GM23338 (cell line): ENCODE measurements around the gene CTAGE9. TPM values are rescaled to one million over a fixed set of nuclear protein-coding genes. Genes with fewer than 3 reads are reported as not detected.

ENCODE experiments used
- ATAC-seq: fragments of 200-7000 bp; cut with Tn5 transposase; 3 replicates; pipeline ENCODE4 v1.9.1; 2020
- DNase-seq: peaks from one replicate; pipeline ENCODE4 v3.0.0-alpha.2; 2015; ENCODE audit warnings: low spot score
- H2AFZ ChIP-seq: fragments of 200-600 bp; sonication (generic); 2 replicates; pipeline ENCODE4 v1.8.0; 2016; ENCODE audit warnings: antibody characterized with exemption, mild to moderate bottlenecking, moderate library complexity
- H3F3A ChIP-seq: fragments of 200-600 bp; sonication (generic); replicated peaks from 2 replicates; pipeline ENCODE4 v1.8.0; 2017; ENCODE audit warnings: antibody characterized with exemption, mixed run types, low read depth
- H3K27ac ChIP-seq: fragments of 200-600 bp; sonication (generic); 2 replicates; pipeline ENCODE4 v1.6.1; 2016; ENCODE audit warnings: low read depth
- H3K27me3 ChIP-seq: fragments of 200-600 bp; sonication (generic); 2 replicates; pipeline ENCODE4 v1.8.0; 2016; ENCODE audit warnings: mild to moderate bottlenecking, mixed run types, moderate library complexity; ENCODE audit not compliant: insufficient read depth
- H3K36me3 ChIP-seq: fragments of 200-600 bp; sonication (generic); 2 replicates; pipeline ENCODE4 v1.8.0; 2016; ENCODE audit warnings: mild to moderate bottlenecking; ENCODE audit not compliant: insufficient read depth
- H3K4me1 ChIP-seq: fragments of 200-600 bp; sonication (generic); 2 replicates; pipeline ENCODE4 v1.8.0; 2016; ENCODE audit warnings: mild to moderate bottlenecking, moderate library complexity; ENCODE audit not compliant: insufficient read depth
- H3K4me2 ChIP-seq: fragments of 200-600 bp; sonication (generic); 2 replicates; pipeline ENCODE4 v1.7.1; 2017; ENCODE audit warnings: mixed run types
- H3K4me3 ChIP-seq: fragments of 200-600 bp; sonication (generic); 2 replicates; pipeline ENCODE4 v1.6.1; 2016; ENCODE audit warnings: mixed run types
- H3K79me2 ChIP-seq: fragments of 200-600 bp; sonication (generic); replicated peaks from 2 replicates; pipeline ENCODE4 v1.8.0; 2017; ENCODE audit warnings: mild to moderate bottlenecking; ENCODE audit not compliant: insufficient read depth
- H3K9me2 ChIP-seq: fragments of 200-600 bp; sonication (generic); 2 replicates; pipeline ENCODE4 v1.8.0; 2017; ENCODE audit not compliant: insufficient read depth
- H4K20me1 ChIP-seq: fragments of 200-600 bp; sonication (generic); replicated peaks from 2 replicates; pipeline ENCODE4 v1.8.0; 2017; ENCODE audit warnings: mild to moderate bottlenecking; ENCODE audit not compliant: insufficient read depth
- H3K27ac Mint-ChIP-seq: 2 replicates; pipeline ENCODE4 v1.8.0; 2020; ENCODE audit warnings: inconsistent platforms, mild to moderate bottlenecking, moderate library complexity, mixed read lengths
- H3K27me3 Mint-ChIP-seq: 3 replicates; pipeline ENCODE4 v1.8.0; 2022; ENCODE audit warnings: low read depth, mild to moderate bottlenecking, moderate library complexity, mixed read lengths, inconsistent platforms; ENCODE audit not compliant: insufficient read depth, poor library complexity
- H3K36me3 Mint-ChIP-seq: 3 replicates; pipeline ENCODE4 v1.8.0; 2021; ENCODE audit warnings: low read depth, mild to moderate bottlenecking, inconsistent platforms, moderate library complexity, mixed read lengths
- H3K4me1 Mint-ChIP-seq: 3 replicates; pipeline ENCODE4 v1.8.0; 2020; ENCODE audit warnings: mild to moderate bottlenecking, inconsistent platforms, mixed read lengths
- H3K4me3 Mint-ChIP-seq: 3 replicates; pipeline ENCODE4 v1.8.0; 2021; ENCODE audit warnings: moderate library complexity, mild to moderate bottlenecking, inconsistent platforms, mixed read lengths
- H3K9me3 Mint-ChIP-seq: 3 replicates; pipeline ENCODE4 v1.8.0; 2020; ENCODE audit warnings: moderate library complexity, mild to moderate bottlenecking, inconsistent platforms, mixed read lengths
- CREB1 ChIP-seq: fragments of 250-450 bp; sonication (Bioruptor Pico); IDR thresholded peaks from 2 replicates; pipeline ENCODE4 v1.5.0; 2020; ENCODE audit warnings: low read depth, mild to moderate bottlenecking, moderate library complexity
- EZH2 ChIP-seq: fragments of 200-600 bp; sonication (generic); IDR thresholded peaks from one replicate; pipeline ENCODE4 v1.8.0; 2017; ENCODE audit warnings: antibody characterized with exemption, mild to moderate bottlenecking, low read depth; ENCODE audit not compliant: unreplicated experiment
- ZNF331 ChIP-seq: fragments of 250-450 bp; sonication (Bioruptor Pico); IDR thresholded peaks from 2 replicates; pipeline ENCODE4 v1.5.0; 2020; ENCODE audit warnings: low read depth, mild to moderate bottlenecking, moderate library complexity
- polyA plus RNA-seq: library from polyadenylated mRNA; unstranded; fragments of >200 nt; fragmentation: Nextera tagmentation; extraction: Ambion mirVana; gene quantifications from 2 replicates; pipeline ENCODE4 v1.2.1, GENCODE V29; 2016
- total RNA-seq: library from RNA; depleted of rRNA; stranded (reverse); fragments of >200 nt; shearing (Covaris generic); gene quantifications from 2 replicates; pipeline ENCODE4 v1.2.3, GENCODE V29; 2014
- TF ChIP-seq, protein P1 (sequence below): IDR thresholded peaks from 2 replicates; pipeline ENCODE4 v1.6.1; 2016; ENCODE audit warnings: antibody characterized with exemption
- TF ChIP-seq, protein P2 (sequence below): fragments of 250-450 bp; sonication (Bioruptor Pico); IDR thresholded peaks from 2 replicates; pipeline ENCODE4 v1.5.0; 2020; ENCODE audit warnings: mild to moderate bottlenecking, moderate library complexity

The CTAGE9 gene
- total and polyA plus RNA-seq, 2 experiments from 2014 or later: 0.10 to 0.13 TPM

DNA sequence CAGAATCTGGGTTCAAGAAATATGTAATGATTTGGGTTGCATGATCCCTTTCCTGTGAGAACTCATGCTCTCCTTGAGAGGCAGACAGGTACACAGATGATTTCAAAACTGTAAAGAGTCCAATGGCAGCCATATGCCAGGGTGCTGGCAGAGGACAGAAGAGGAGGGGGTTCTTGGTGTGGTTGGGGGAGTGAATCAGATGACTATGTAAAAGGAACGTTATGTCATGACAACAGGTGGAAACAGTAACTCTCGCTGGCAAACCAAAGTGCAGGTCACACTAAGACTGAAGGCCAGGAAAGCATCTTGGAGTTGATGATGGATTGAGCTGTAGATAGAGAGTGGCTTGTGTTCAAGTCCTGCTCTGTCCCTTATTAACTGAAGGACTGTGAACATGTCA lies 29.9 kb downstream of the CTAGE9 start:
- no peaks in the 10 kb centered on the region for H3K79me2 ChIP-seq
- H3K4me3 Mint-ChIP-seq: no peak overlapping the region
- no peaks in the 10 kb centered on the region for H3K4me1 ChIP-seq
- ATAC-seq (no peak), DNase-seq (no peak)
- H3K27ac Mint-ChIP-seq: no peak overlapping the region; the same call in 1 of the 2 replicates
- H3K9me3 Mint-ChIP-seq: no peaks in the 10 kb centered on the region
- H3K4me2 ChIP-seq: no peak overlapping the region
- H3K27me3 Mint-ChIP-seq: peaks cover 3% of the 10 kb centered on the region
- H3K9me2 ChIP-seq: no peaks in the 10 kb centered on the region; the same call in 1 of the 2 replicates
- H3F3A ChIP-seq: no peaks in the 10 kb centered on the region
- no peak overlapping the region for H3K27ac ChIP-seq
- no peaks in the 10 kb centered on the region for H3K36me3 Mint-ChIP-seq
- TF ChIP-seq, protein P1, sequence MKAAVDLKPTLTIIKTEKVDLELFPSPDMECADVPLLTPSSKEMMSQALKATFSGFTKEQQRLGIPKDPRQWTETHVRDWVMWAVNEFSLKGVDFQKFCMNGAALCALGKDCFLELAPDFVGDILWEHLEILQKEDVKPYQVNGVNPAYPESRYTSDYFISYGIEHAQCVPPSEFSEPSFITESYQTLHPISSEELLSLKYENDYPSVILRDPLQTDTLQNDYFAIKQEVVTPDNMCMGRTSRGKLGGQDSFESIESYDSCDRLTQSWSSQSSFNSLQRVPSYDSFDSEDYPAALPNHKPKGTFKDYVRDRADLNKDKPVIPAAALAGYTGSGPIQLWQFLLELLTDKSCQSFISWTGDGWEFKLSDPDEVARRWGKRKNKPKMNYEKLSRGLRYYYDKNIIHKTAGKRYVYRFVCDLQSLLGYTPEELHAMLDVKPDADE: no peak
- TF ChIP-seq CREB1 (CRISPR knock-in tag) (no peak), ZNF331 (CRISPR knock-in tag) (no peak)
- TF ChIP-seq, protein P2, sequence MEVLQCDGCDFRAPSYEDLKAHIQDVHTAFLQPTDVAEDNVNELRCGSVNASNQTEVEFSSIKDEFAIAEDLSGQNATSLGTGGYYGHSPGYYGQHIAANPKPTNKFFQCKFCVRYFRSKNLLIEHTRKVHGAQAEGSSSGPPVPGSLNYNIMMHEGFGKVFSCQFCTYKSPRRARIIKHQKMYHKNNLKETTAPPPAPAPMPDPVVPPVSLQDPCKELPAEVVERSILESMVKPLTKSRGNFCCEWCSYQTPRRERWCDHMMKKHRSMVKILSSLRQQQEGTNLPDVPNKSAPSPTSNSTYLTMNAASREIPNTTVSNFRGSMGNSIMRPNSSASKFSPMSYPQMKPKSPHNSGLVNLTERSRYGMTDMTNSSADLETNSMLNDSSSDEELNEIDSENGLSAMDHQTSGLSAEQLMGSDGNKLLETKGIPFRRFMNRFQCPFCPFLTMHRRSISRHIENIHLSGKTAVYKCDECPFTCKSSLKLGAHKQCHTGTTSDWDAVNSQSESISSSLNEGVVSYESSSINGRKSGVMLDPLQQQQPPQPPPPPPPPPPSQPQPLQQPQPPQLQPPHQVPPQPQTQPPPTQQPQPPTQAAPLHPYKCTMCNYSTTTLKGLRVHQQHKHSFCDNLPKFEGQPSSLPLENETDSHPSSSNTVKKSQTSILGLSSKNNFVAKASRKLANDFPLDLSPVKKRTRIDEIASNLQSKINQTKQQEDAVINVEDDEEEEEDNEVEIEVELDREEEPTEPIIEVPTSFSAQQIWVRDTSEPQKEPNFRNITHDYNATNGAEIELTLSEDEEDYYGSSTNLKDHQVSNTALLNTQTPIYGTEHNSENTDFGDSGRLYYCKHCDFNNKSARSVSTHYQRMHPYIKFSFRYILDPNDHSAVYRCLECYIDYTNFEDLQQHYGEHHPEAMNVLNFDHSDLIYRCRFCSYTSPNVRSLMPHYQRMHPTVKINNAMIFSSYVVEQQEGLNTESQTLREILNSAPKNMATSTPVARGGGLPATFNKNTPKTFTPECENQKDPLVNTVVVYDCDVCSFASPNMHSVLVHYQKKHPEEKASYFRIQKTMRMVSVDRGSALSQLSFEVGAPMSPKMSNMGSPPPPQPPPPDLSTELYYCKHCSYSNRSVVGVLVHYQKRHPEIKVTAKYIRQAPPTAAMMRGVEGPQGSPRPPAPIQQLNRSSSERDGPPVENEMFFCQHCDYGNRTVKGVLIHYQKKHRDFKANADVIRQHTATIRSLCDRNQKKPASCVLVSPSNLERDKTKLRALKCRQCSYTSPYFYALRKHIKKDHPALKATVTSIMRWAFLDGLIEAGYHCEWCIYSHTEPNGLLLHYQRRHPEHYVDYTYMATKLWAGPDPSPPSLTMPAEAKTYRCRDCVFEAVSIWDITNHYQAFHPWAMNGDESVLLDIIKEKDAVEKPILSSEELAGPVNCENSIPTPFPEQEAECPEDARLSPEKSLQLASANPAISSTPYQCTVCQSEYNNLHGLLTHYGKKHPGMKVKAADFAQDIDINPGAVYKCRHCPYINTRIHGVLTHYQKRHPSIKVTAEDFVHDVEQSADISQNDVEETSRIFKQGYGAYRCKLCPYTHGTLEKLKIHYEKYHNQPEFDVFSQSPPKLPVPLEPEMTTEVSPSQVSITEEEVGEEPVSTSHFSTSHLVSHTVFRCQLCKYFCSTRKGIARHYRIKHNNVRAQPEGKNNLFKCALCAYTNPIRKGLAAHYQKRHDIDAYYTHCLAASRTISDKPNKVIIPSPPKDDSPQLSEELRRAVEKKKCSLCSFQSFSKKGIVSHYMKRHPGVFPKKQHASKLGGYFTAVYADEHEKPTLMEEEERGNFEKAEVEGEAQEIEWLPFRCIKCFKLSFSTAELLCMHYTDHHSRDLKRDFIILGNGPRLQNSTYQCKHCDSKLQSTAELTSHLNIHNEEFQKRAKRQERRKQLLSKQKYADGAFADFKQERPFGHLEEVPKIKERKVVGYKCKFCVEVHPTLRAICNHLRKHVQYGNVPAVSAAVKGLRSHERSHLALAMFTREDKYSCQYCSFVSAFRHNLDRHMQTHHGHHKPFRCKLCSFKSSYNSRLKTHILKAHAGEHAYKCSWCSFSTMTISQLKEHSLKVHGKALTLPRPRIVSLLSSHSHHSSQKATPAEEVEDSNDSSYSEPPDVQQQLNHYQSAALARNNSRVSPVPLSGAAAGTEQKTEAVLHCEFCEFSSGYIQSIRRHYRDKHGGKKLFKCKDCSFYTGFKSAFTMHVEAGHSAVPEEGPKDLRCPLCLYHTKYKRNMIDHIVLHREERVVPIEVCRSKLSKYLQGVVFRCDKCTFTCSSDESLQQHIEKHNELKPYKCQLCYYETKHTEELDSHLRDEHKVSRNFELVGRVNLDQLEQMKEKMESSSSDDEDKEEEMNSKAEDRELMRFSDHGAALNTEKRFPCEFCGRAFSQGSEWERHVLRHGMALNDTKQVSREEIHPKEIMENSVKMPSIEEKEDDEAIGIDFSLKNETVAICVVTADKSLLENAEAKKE (CRISPR knock-in tag): no peak
- H4K20me1 ChIP-seq: no peaks in the 10 kb centered on the region
- no peaks in the 10 kb centered on the region for H3K27me3 ChIP-seq
- H3K4me3 ChIP-seq: no peak overlapping the region
- H2AFZ ChIP-seq: no peak overlapping the region
- H3K4me1 Mint-ChIP-seq: peaks cover 18% of the 10 kb centered on the region
- no peaks in the 10 kb centered on the region for H3K36me3 ChIP-seq

DNA sequence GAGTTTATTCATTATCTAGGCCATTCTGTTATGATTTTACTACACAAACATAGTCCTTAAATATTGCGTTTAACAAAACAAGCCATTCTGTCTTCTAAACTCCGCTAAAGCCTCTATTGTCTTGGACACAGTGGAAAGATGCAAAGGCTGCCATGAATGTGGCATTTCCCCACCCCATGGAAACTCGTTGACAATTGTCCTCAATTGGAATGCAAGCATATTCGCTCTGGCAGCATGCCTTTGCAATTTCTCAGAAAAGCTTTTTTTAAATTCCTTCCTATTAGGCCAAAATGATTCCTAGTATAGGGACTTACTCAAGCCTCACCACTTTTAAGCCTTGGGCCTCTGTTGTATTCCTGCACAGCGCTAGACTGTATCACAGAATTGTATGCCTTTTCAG lies 32.4 kb downstream of the CTAGE9 start:
- Histone ChIP-seq H3K9me2 (no peaks in the 10 kb centered on the region; the same call in 1 of the 2 replicates), H2AFZ (no peak overlapping the region), H3K27ac (no peak overlapping the region), H3K4me2 (no peak overlapping the region), H3K36me3 (no peaks in the 10 kb centered on the region), H3K27me3 (no peaks in the 10 kb centered on the region), H3F3A (no peaks in the 10 kb centered on the region), H4K20me1 (no peaks in the 10 kb centered on the region), H3K4me1 (no peaks in the 10 kb centered on the region), H3K79me2 (no peaks in the 10 kb centered on the region), H3K4me3 (no peak overlapping the region)
- Mint-ChIP-seq H3K27ac (no peak overlapping the region), H3K9me3 (no peaks in the 10 kb centered on the region), H3K27me3 (peaks cover 3% of the 10 kb centered on the region), H3K36me3 (no peaks in the 10 kb centered on the region), H3K4me3 (no peak overlapping the region), H3K4me1 (peaks cover 18% of the 10 kb centered on the region)
- ATAC-seq (no peak; the same call in 2 of the 3 replicates), DNase-seq (peak; percentile 29)
- TF ChIP-seq, protein P2 (CRISPR knock-in tag): no peak
- no peak for TF ChIP-seq EZH2
